HG03565 (cell line): ENCODE results near the gene GJB2.

Experiments
- ATAC-seq: cut with Tn5 transposase; IDR thresholded peaks from one replicate; pipeline ENCODE4 v1.9.1; 2021; ENCODE audit warnings: mild to moderate bottlenecking, moderate library complexity; ENCODE audit not compliant: unreplicated experiment

GJB2 gene

GRCh38 chr13:20193162-20193906 lies 596 bp upstream of the GJB2 start:
- no peak for ATAC-seq

GRCh38 chr13:20192158-20192835 lies 441 bp downstream of the GJB2 start:
- ATAC-seq = no peak

- ATAC-seq = no peak
Observed at GRCh38 chr13:20191311-20192157, 1.2 kb downstream of the GJB2 start.

GRCh38 chr13:20190481-20191310 lies 2.0 kb downstream of the GJB2 start:
- ATAC-seq = no peak

GRCh38 chr13:20190076-20190475 lies 2.7 kb downstream of the GJB2 start:
- no peak for ATAC-seq

- ATAC-seq = no peak
Observed at GRCh38 chr13:20188667-20189553, 3.8 kb downstream of the GJB2 start.

- ATAC-seq = no peak
Observed at GRCh38 chr13:20186771-20187170, 6.0 kb downstream of the GJB2 start.

- ATAC-seq = no peak
Observed at GRCh38 chr13:20185366-20186056, 7.2 kb downstream of the GJB2 start.

- peak; percentile 69 for ATAC-seq
Observed at GRCh38 chr13:20182231-20182846, 10.4 kb downstream of the GJB2 start.

GRCh38 chr13:20181188-20181587 lies 11.6 kb downstream of the GJB2 start:
- no peak for ATAC-seq

- no peak for ATAC-seq
Observed at GRCh38 chr13:20178156-20178555, 14.6 kb downstream of the GJB2 start.

GRCh38 chr13:20177049-20177831 lies 15.5 kb downstream of the GJB2 start:
- ATAC-seq = no peak

- no peak for ATAC-seq
Observed at GRCh38 chr13:20175907-20176652, 16.7 kb downstream of the GJB2 start.

- ATAC-seq = no peak
Observed at GRCh38 chr13:20175406-20175794, 17.3 kb downstream of the GJB2 start.

- peak; percentile 82 for ATAC-seq
Observed at GRCh38 chr13:20174656-20175405, 17.9 kb downstream of the GJB2 start.

GRCh38 chr13:20173116-20173746 lies 19.5 kb downstream of the GJB2 start:
- ATAC-seq = no peak
